HUDEP-2 (cell line): ENCODE results near the gene HBEGF.

Source experiments
- DNase-seq, 76 experiments: peaks; one replicate each; lab custom pipeline; 2025; ENCODE audit not compliant: unreplicated experiment in 76 of 76; lab: John Stamatoyannopoulos, UW

The HBEGF gene

GRCh38 chr5:140338336-140338735 lies 8.1 kb downstream of the HBEGF start:
- no peak for DNase-seq

GRCh38 chr5:140337880-140338279 lies 8.5 kb downstream of the HBEGF start:
- no peak for DNase-seq

- DNase-seq, result no peak
Measured at GRCh38 chr5:140336388-140336787, 10.0 kb downstream of the HBEGF start.

GRCh38 chr5:140331638-140332037 lies 14.8 kb downstream of the HBEGF start:
- DNase-seq, result no peak

GRCh38 chr5:140329739-140330481 lies 16.5 kb downstream of the HBEGF start:
- DNase-seq, result no peak

- DNase-seq, result no peak
Measured at GRCh38 chr5:140328036-140328764, 18.2 kb downstream of the HBEGF start.

- no peak for DNase-seq
Measured at GRCh38 chr5:140327589-140327988, 18.8 kb downstream of the HBEGF start.

GRCh38 chr5:140325486-140325885 lies 20.9 kb downstream of the HBEGF start:
- no peak for DNase-seq

GRCh38 chr5:140324617-140325241 lies 21.7 kb downstream of the HBEGF start:
- DNase-seq, result no peak

- no peak for DNase-seq
Measured at GRCh38 chr5:140324041-140324600, 22.3 kb downstream of the HBEGF start.

GRCh38 chr5:140322751-140323731 lies 23.4 kb downstream of the HBEGF start:
- DNase-seq, result no peak

- DNase-seq, result no peak
Measured at GRCh38 chr5:140321796-140322195, 24.6 kb downstream of the HBEGF start.

GRCh38 chr5:140319833-140320232 lies 26.6 kb downstream of the HBEGF start:
- DNase-seq, result no peak

GRCh38 chr5:140318792-140319191 lies 27.6 kb downstream of the HBEGF start:
- no peak for DNase-seq

- no peak for DNase-seq
Measured at GRCh38 chr5:140317859-140318258, 28.5 kb downstream of the HBEGF start.

- DNase-seq, result no peak
Measured at GRCh38 chr5:140312791-140313189, 33.6 kb downstream of the HBEGF start.

- DNase-seq, result no peak
Measured at GRCh38 chr5:140312067-140312790, 34.2 kb downstream of the HBEGF start.

- no peak for DNase-seq
Measured at GRCh38 chr5:140311011-140311467, 35.4 kb downstream of the HBEGF start.

- no peak for DNase-seq
Measured at GRCh38 chr5:140310434-140310833, 36.0 kb downstream of the HBEGF start.
